ENCODE results near the gene AVL9. TPM values are rescaled to one million over a fixed set of nuclear protein-coding genes. Genes with fewer than 3 reads are reported as not detected.

The AVL9 gene
- total RNA-seq, 1 donor from 2014 or later, result 39.8 TPM

DNA sequence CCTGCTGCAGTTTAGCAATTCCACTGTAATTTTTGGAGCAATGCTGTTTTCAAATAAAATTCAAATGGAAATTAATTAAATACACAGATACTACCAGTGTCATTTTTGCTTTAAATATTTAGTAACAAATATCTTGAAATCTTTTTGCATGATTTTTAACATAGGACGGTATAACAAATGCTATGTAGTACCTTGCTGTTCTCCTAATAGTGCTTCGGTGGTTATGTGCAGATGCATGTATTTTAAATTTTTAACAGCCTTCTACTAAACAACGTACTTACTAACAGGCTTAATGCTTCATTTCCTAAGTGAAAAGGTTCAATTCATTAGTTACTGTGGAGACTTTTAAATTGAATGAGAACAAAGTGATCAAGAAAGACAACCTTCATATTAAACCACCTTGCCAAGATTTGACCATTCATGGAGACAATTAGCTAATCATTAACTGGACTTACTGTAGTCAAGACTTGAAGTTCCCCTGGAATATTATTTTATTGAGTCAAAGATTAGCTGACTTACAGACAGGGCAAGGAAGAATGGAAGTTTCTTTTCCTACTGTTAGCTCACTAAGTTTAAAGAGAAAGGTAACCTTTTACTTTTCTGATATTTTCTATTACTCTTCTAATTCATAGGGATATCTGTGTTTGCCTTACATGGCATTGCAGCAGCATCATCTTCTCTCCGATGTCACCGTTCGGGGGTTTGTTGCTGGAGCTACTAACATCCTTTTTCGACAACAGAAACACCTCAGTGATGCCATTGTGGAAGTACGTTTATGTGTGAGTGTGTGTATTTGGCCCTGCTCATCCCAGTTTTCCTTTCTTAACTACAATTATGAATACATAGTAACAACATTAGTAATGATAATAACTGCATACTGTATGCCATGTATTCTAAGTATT lies 74.3 kb downstream of the AVL9 start:
- H3K27me3 Mint-ChIP-seq (ENCODE audit: insufficient read depth, low read depth), result no peaks in the 10 kb centered on the region
- no peaks in the 10 kb centered on the region for H3K4me1 ChIP-seq
- no peaks in the 10 kb centered on the region for H3K9me3 ChIP-seq (ENCODE audit: low read depth)
- H3K27ac ChIP-seq, result no peak overlapping the region
- H3K79me2 ChIP-seq (ENCODE audit: low read depth), result no peaks in the 10 kb centered on the region
- H3K4me3 Mint-ChIP-seq, result no peak overlapping the region
- H3K4me1 Mint-ChIP-seq, result no peaks in the 10 kb centered on the region
- no peaks in the 10 kb centered on the region for H3F3A ChIP-seq (ENCODE audit: low read depth)
- H3K36me3 Mint-ChIP-seq, result peaks cover 20% of the 10 kb centered on the region
- no peak overlapping the region for H3K9ac ChIP-seq
- no peak overlapping the region for H2AFZ ChIP-seq (replicated peaks)
- peaks cover 22% of the 10 kb centered on the region for H3K36me3 ChIP-seq
- no peak overlapping the region for H3K27ac Mint-ChIP-seq
- H3K27me3 ChIP-seq, result no peaks in the 10 kb centered on the region
- H4K20me1 ChIP-seq (ENCODE audit: low read depth), result no peaks in the 10 kb centered on the region
- no peak overlapping the region for H3K4me3 ChIP-seq
- H3K9me3 Mint-ChIP-seq, result no peaks in the 10 kb centered on the region
- no peak for DNase-seq (ENCODE audit: low spot score)
- no peak overlapping the region for H3K4me2 ChIP-seq
- TF ChIP-seq EZH2 (IDR thresholded peaks at IDR 0.05) (no peak), EZH2phosphoT487 (IDR thresholded peaks at IDR 0.05) (no peak)
- TF ChIP-seq, protein P1, sequence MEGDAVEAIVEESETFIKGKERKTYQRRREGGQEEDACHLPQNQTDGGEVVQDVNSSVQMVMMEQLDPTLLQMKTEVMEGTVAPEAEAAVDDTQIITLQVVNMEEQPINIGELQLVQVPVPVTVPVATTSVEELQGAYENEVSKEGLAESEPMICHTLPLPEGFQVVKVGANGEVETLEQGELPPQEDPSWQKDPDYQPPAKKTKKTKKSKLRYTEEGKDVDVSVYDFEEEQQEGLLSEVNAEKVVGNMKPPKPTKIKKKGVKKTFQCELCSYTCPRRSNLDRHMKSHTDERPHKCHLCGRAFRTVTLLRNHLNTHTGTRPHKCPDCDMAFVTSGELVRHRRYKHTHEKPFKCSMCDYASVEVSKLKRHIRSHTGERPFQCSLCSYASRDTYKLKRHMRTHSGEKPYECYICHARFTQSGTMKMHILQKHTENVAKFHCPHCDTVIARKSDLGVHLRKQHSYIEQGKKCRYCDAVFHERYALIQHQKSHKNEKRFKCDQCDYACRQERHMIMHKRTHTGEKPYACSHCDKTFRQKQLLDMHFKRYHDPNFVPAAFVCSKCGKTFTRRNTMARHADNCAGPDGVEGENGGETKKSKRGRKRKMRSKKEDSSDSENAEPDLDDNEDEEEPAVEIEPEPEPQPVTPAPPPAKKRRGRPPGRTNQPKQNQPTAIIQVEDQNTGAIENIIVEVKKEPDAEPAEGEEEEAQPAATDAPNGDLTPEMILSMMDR (IDR thresholded peaks at IDR 0.05), result no peak

DNA sequence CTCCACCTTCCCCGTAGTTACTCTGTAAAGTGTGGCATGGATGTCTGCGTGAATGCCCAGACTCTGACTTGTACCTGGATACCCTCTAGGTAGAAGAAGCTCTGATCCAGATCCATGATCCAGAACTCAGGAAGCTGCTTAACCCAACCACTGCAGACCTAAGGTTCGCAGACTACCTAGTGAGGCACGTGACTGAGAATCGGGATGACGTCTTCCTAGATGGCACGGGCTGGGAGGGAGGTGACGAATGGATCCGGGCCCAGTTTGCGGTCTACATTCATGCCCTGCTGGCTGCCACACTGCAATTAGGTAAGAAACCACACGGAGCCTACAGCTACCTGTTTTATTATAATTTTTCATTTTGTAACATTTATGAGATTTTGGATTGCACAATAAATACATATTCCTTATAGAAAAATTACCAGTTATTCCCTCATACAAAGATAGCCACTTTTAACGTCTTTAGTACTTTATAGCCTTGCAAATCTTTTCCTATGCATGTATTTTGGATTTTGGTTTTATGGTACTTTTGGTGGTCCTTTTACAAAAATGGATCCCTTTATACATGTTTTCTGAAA lies 77.9 kb downstream of the AVL9 start:
- no peaks in the 10 kb centered on the region for H3K4me1 Mint-ChIP-seq
- no peak for TF ChIP-seq EZH2 (IDR thresholded peaks at IDR 0.05)
- no peak for TF ChIP-seq EZH2phosphoT487 (IDR thresholded peaks at IDR 0.05)
- TF ChIP-seq, protein P1 (IDR thresholded peaks at IDR 0.05), result no peak
- DNase-seq (ENCODE audit: low spot score), result no peak
- no peaks in the 10 kb centered on the region for H3K27me3 Mint-ChIP-seq (ENCODE audit: insufficient read depth, low read depth)
- H3K79me2 ChIP-seq (ENCODE audit: low read depth), result no peaks in the 10 kb centered on the region
- no peak overlapping the region for H3K4me2 ChIP-seq
- H3K27me3 ChIP-seq, result no peaks in the 10 kb centered on the region
- H3K36me3 ChIP-seq, result peaks cover 22% of the 10 kb centered on the region
- no peak overlapping the region for H3K4me3 ChIP-seq
- no peak overlapping the region for H3K4me3 Mint-ChIP-seq
- H3K27ac Mint-ChIP-seq, result no peak overlapping the region
- no peaks in the 10 kb centered on the region for H3K9me3 ChIP-seq (ENCODE audit: low read depth)
- H2AFZ ChIP-seq (replicated peaks), result no peak overlapping the region
- peaks cover 3% of the 10 kb centered on the region for H3F3A ChIP-seq (ENCODE audit: low read depth)
- H3K36me3 Mint-ChIP-seq, result peaks cover 22% of the 10 kb centered on the region
- no peak overlapping the region for H3K27ac ChIP-seq
- no peaks in the 10 kb centered on the region for H4K20me1 ChIP-seq (ENCODE audit: low read depth)
- H3K9me3 Mint-ChIP-seq, result no peaks in the 10 kb centered on the region
- H3K4me1 ChIP-seq, result no peaks in the 10 kb centered on the region
- H3K9ac ChIP-seq, result no peak overlapping the region

DNA sequence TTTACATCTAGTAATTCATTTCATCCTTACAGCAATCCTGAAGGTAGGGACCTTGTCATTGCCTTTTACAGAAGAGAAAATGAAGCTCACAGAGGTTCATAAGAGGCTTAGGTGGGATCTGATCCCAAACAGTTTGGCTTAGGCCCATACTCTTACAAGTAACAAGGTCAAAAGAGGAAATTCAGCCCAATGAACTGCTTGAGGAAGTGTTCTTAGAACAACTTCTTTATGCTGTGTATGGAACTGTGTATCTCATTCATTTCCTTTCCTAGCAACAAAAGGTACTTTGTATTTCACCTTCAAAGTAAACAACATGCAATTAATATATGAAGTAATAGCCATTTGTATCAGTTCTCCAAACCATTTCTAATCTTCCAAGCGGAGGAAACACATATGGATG lies 79.3 kb downstream of the AVL9 start:
- no peak overlapping the region for H3K27ac ChIP-seq
- no peaks in the 10 kb centered on the region for H3K27me3 Mint-ChIP-seq (ENCODE audit: insufficient read depth, low read depth)
- no peaks in the 10 kb centered on the region for H3K9me3 Mint-ChIP-seq
- peaks cover 22% of the 10 kb centered on the region for H3K36me3 Mint-ChIP-seq
- no peaks in the 10 kb centered on the region for H3K9me3 ChIP-seq (ENCODE audit: low read depth)
- peaks cover 22% of the 10 kb centered on the region for H3K36me3 ChIP-seq
- no peak overlapping the region for H3K27ac Mint-ChIP-seq
- TF ChIP-seq, protein P1 (IDR thresholded peaks at IDR 0.05), result no peak
- no peaks in the 10 kb centered on the region for H3K79me2 ChIP-seq (ENCODE audit: low read depth)
- no peaks in the 10 kb centered on the region for H3K4me1 Mint-ChIP-seq
- H3K4me3 ChIP-seq, result no peak overlapping the region
- H3F3A ChIP-seq (ENCODE audit: low read depth), result peaks cover 11% of the 10 kb centered on the region
- no peaks in the 10 kb centered on the region for H4K20me1 ChIP-seq (ENCODE audit: low read depth)
- no peak overlapping the region for H3K4me2 ChIP-seq
- H3K9ac ChIP-seq, result no peak overlapping the region
- DNase-seq (ENCODE audit: low spot score), result no peak
- H3K27me3 ChIP-seq, result no peaks in the 10 kb centered on the region
- no peak overlapping the region for H2AFZ ChIP-seq (replicated peaks)
- H3K4me3 Mint-ChIP-seq, result no peak overlapping the region
- H3K4me1 ChIP-seq, result no peaks in the 10 kb centered on the region

Measured in neural progenitor cell (in vitro differentiated cells).